ENCODE results near the gene KLRK1.
"Not testable (repeated sequence)": the region's sequence is repeated elsewhere in the genome, so short reads cannot be mapped to it uniquely, and the experiment has no call there.

KLRK1 gene

GRCh38 chr12:10388624-10389413, 1.0 kb downstream of the KLRK1 start:
- no peak overlapping the region for H3K27ac ChIP-seq (ENCODE audit: low read depth, low read length, severe bottlenecking)
- no peaks in the 10 kb centered on the region for H3K36me3 ChIP-seq (ENCODE audit: control insufficient read depth, insufficient read depth, low read length)
- H3K4me1 ChIP-seq (ENCODE audit: control insufficient read depth, insufficient read depth, low read length, poor library complexity, severe bottlenecking), result no peaks in the 10 kb centered on the region
- 80 to 85% methylated on average over 1 to 4 of the region's 9 CpGs for WGBS, 2 experiments (ENCODE audit: insufficient coverage in 2 of 2)
- H3K4me3 ChIP-seq (ENCODE audit: extremely low read depth, insufficient read depth, low read length, poor library complexity, severe bottlenecking), result no peak overlapping the region
- peaks cover 7% of the 10 kb centered on the region for H3K9me3 ChIP-seq (ENCODE audit: control insufficient read depth, low read length)

GRCh38 chr12:10387498-10387897, 2.3 kb downstream of the KLRK1 start:
- H3K9me3 ChIP-seq (ENCODE audit: control insufficient read depth, low read length); H3K4me3 ChIP-seq (ENCODE audit: extremely low read depth, insufficient read depth, low read length, poor library complexity, severe bottlenecking); H3K27ac ChIP-seq (ENCODE audit: low read depth, low read length, severe bottlenecking); H3K36me3 ChIP-seq (ENCODE audit: control insufficient read depth, insufficient read depth, low read length); H3K4me1 ChIP-seq (ENCODE audit: control insufficient read depth, insufficient read depth, low read length, poor library complexity, severe bottlenecking): not testable (repeated sequence)
- 76 to 87% methylated on average over 2 to 3 of the region's 6 CpGs for WGBS, 2 experiments (ENCODE audit: insufficient coverage in 2 of 2)

- H3K4me1 ChIP-seq (ENCODE audit: control insufficient read depth, insufficient read depth, low read length, poor library complexity, severe bottlenecking), result no peaks in the 10 kb centered on the region
- WGBS, 2 experiments (ENCODE audit: insufficient coverage in 2 of 2), result no CpG with 5 or more reads among the region's 1 CpG
- H3K27ac ChIP-seq (ENCODE audit: low read depth, low read length, severe bottlenecking), result no peak overlapping the region
- H3K36me3 ChIP-seq (ENCODE audit: control insufficient read depth, insufficient read depth, low read length), result no peaks in the 10 kb centered on the region
- no peak overlapping the region for H3K4me3 ChIP-seq (ENCODE audit: extremely low read depth, insufficient read depth, low read length, poor library complexity, severe bottlenecking)
- peaks cover 7% of the 10 kb centered on the region for H3K9me3 ChIP-seq (ENCODE audit: control insufficient read depth, low read length)
These were observed 3.0 kb downstream of the KLRK1 start for GRCh38 chr12:10386857-10387256.

- no peaks in the 10 kb centered on the region for H3K36me3 ChIP-seq (ENCODE audit: control insufficient read depth, insufficient read depth, low read length)
- no peaks in the 10 kb centered on the region for H3K4me1 ChIP-seq (ENCODE audit: control insufficient read depth, insufficient read depth, low read length, poor library complexity, severe bottlenecking)
- H3K9me3 ChIP-seq (ENCODE audit: control insufficient read depth, low read length), result peaks cover 7% of the 10 kb centered on the region
- H3K27ac ChIP-seq (ENCODE audit: low read depth, low read length, severe bottlenecking), result no peak overlapping the region
- no CpG with 5 or more reads among the region's 2 CpGs for WGBS, 2 experiments (ENCODE audit: insufficient coverage in 2 of 2)
- no peak overlapping the region for H3K4me3 ChIP-seq (ENCODE audit: extremely low read depth, insufficient read depth, low read length, poor library complexity, severe bottlenecking)
These were observed 4.7 kb downstream of the KLRK1 start for GRCh38 chr12:10385166-10385613.

- Histone ChIP-seq H3K4me3 (ENCODE audit: extremely low read depth, insufficient read depth, low read length, poor library complexity, severe bottlenecking) (no peak overlapping the region), H3K9me3 (ENCODE audit: control insufficient read depth, low read length) (peaks cover 7% of the 10 kb centered on the region), H3K27ac (ENCODE audit: low read depth, low read length, severe bottlenecking) (no peak overlapping the region), H3K4me1 (ENCODE audit: control insufficient read depth, insufficient read depth, low read length, poor library complexity, severe bottlenecking) (no peaks in the 10 kb centered on the region), H3K36me3 (ENCODE audit: control insufficient read depth, insufficient read depth, low read length) (no peaks in the 10 kb centered on the region)
- no CpG with 5 or more reads among the region's 3 CpGs for WGBS, 2 experiments (ENCODE audit: insufficient coverage in 2 of 2)
These were observed 5.7 kb downstream of the KLRK1 start for GRCh38 chr12:10384191-10384590.

GRCh38 chr12:10381928-10382628, 7.8 kb downstream of the KLRK1 start:
- Histone ChIP-seq H3K9me3 (ENCODE audit: control insufficient read depth, low read length) (peaks cover 7% of the 10 kb centered on the region), H3K4me1 (ENCODE audit: control insufficient read depth, insufficient read depth, low read length, poor library complexity, severe bottlenecking) (no peaks in the 10 kb centered on the region), H3K36me3 (ENCODE audit: control insufficient read depth, insufficient read depth, low read length) (no peaks in the 10 kb centered on the region), H3K4me3 (ENCODE audit: extremely low read depth, insufficient read depth, low read length, poor library complexity, severe bottlenecking) (no peak overlapping the region), H3K27ac (ENCODE audit: low read depth, low read length, severe bottlenecking) (no peak overlapping the region)
- WGBS, 2 experiments (ENCODE audit: insufficient coverage in 2 of 2), result 100% methylated on average over 1 of the region's 4 CpGs; no CpG with 5 or more reads in 1 of the 2 experiments

GRCh38 chr12:10378737-10379136, 11.1 kb downstream of the KLRK1 start:
- not testable (repeated sequence) for H3K36me3 ChIP-seq (ENCODE audit: control insufficient read depth, insufficient read depth, low read length); H3K27ac ChIP-seq (ENCODE audit: low read depth, low read length, severe bottlenecking); H3K9me3 ChIP-seq (ENCODE audit: control insufficient read depth, low read length); H3K4me1 ChIP-seq (ENCODE audit: control insufficient read depth, insufficient read depth, low read length, poor library complexity, severe bottlenecking); H3K4me3 ChIP-seq (ENCODE audit: extremely low read depth, insufficient read depth, low read length, poor library complexity, severe bottlenecking)
- WGBS, 2 experiments (ENCODE audit: insufficient coverage in 2 of 2), result 90 to 100% methylated on average over 2 of the region's 2 CpGs

GRCh38 chr12:10374624-10375018, 15.2 kb downstream of the KLRK1 start:
- Histone ChIP-seq H3K4me1 (ENCODE audit: control insufficient read depth, insufficient read depth, low read length, poor library complexity, severe bottlenecking) (no peaks in the 10 kb centered on the region), H3K27ac (ENCODE audit: low read depth, low read length, severe bottlenecking) (no peak overlapping the region), H3K36me3 (ENCODE audit: control insufficient read depth, insufficient read depth, low read length) (no peaks in the 10 kb centered on the region), H3K9me3 (ENCODE audit: control insufficient read depth, low read length) (no peaks in the 10 kb centered on the region), H3K4me3 (ENCODE audit: extremely low read depth, insufficient read depth, low read length, poor library complexity, severe bottlenecking) (no peak overlapping the region)
- WGBS, 2 experiments (ENCODE audit: insufficient coverage in 2 of 2), result 92 to 100% methylated on average over 2 of the region's 3 CpGs

GRCh38 chr12:10372559-10372958, 17.3 kb downstream of the KLRK1 start:
- no peaks in the 10 kb centered on the region for H3K4me1 ChIP-seq (ENCODE audit: control insufficient read depth, insufficient read depth, low read length, poor library complexity, severe bottlenecking)
- H3K27ac ChIP-seq (ENCODE audit: low read depth, low read length, severe bottlenecking), result no peak overlapping the region
- H3K36me3 ChIP-seq (ENCODE audit: control insufficient read depth, insufficient read depth, low read length), result no peaks in the 10 kb centered on the region
- WGBS, 2 experiments (ENCODE audit: insufficient coverage in 2 of 2), result 80 to 100% methylated on average over 1 of the region's 1 CpG
- no peak overlapping the region for H3K4me3 ChIP-seq (ENCODE audit: extremely low read depth, insufficient read depth, low read length, poor library complexity, severe bottlenecking)
- peaks cover 7% of the 10 kb centered on the region for H3K9me3 ChIP-seq (ENCODE audit: control insufficient read depth, low read length)

GRCh38 chr12:10371893-10372535, 17.8 kb downstream of the KLRK1 start:
- H3K27ac ChIP-seq (ENCODE audit: low read depth, low read length, severe bottlenecking), result not testable (repeated sequence)

More at GRCh38 chr12:10371893-10372535, 17.8 kb downstream of the KLRK1 start:
- not testable (repeated sequence) for H3K4me3 ChIP-seq (ENCODE audit: extremely low read depth, insufficient read depth, low read length, poor library complexity, severe bottlenecking); H3K4me1 ChIP-seq (ENCODE audit: control insufficient read depth, insufficient read depth, low read length, poor library complexity, severe bottlenecking); H3K36me3 ChIP-seq (ENCODE audit: control insufficient read depth, insufficient read depth, low read length)
- peaks cover 13% of the 10 kb centered on the region for H3K9me3 ChIP-seq (ENCODE audit: control insufficient read depth, low read length)
- 80 to 95% methylated on average over 4 to 5 of the region's 6 CpGs for WGBS, 2 experiments (ENCODE audit: insufficient coverage in 2 of 2)
